Measurements from ENCODE around the gene FGF18.
"Not testable (repeated sequence)": the region's sequence is repeated elsewhere in the genome, so short reads cannot be mapped to it uniquely, and the experiment has no call there.

Gene FGF18

GRCh38 chr5:171497494-171497893, 78.0 kb downstream of the FGF18 start:
- not testable (repeated sequence) for DNase-seq (ENCODE audit: low read depth)

DNA sequence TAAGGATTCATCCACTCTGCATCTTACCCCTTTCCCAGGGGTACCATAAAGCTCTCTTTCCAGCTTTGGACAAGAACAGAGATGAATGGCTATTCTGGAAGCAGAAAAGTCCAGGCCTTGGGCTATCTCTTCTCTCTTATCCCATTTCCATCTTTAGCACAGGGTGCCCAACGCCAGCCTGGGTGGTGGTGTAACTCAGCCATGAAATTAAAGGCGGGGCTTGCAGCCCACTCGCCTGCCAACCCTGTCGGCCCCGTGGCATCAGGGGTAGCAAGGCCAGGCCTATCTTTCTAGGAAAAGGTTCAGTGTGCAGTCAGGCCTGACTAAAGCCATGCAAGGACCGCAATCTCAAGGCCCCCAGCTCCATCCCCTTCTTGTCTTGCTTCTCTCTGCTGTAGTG, 78.7 kb downstream of the FGF18 start:
- DNase-seq (ENCODE audit: low read depth), result no peak

DNA sequence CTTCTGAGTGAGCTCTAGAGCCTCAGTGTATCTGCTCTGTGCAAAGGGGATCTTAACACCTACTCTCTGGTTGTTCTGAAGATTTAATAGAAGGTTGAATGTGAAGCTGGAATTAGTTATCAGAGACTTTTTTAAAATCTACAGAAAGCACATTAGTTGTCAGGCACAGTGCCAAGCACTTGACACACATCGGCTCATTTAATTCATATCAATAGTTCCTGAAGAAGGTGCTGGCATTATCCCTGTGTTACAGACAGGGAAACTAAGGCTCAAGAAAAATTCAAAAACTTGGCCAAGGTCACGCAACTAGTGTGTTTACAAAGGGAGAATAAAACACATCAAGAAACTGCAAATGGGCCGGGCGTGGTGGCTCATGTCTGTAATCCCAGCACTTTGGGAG, 80.2 kb downstream of the FGF18 start:
- no peak for DNase-seq (ENCODE audit: low read depth)

- no peak for DNase-seq (ENCODE audit: low read depth)
Measured at GRCh38 chr5:171505473-171506043, 86.1 kb downstream of the FGF18 start.

GRCh38 chr5:171506951-171507350, 87.5 kb downstream of the FGF18 start:
- DNase-seq (ENCODE audit: low read depth), result no peak
